AG10803 (cell line): ENCODE data around the gene GPR82.

Source experiments
- DNase-seq: peaks from one replicate; pipeline ENCODE4 v3.0.0; 2010; ENCODE audit warnings: low read depth
- H3K4me3 ChIP-seq: 2 replicates; pipeline ENCODE4 v1.5.1; 2011; ENCODE audit warnings: mild to moderate bottlenecking, low read length, control low read depth
- TF ChIP-seq, protein P1 (sequence below): conservative IDR thresholded peaks from 2 replicates; pipeline ENCODE4 v1.5.1; 2011; ENCODE audit warnings: mild to moderate bottlenecking, low read length, control low read depth, inconsistent platforms

GPR82 gene

DNA sequence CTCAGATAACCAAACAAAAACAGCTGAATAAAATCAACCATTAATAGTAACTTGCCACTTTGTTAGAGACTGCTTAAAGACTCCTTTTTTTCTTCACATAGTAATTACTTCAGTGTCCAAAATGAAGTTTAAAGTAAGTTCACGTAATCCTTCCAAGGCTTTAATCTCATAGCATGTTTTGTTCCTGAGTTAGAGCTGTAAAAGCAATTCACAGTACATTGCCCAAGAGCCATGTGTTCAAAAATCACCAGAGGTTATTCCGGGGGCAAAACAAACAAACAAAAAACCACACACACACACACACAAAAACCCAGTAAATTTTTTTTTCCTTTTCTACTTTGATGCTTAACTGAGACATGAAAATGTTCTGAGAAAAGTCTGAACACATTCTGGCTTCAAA is 6.1 kb downstream of the GPR82 start:
- H3K4me3 ChIP-seq: no peak overlapping the region
- DNase-seq: peak; percentile 40
- TF ChIP-seq, protein P1, sequence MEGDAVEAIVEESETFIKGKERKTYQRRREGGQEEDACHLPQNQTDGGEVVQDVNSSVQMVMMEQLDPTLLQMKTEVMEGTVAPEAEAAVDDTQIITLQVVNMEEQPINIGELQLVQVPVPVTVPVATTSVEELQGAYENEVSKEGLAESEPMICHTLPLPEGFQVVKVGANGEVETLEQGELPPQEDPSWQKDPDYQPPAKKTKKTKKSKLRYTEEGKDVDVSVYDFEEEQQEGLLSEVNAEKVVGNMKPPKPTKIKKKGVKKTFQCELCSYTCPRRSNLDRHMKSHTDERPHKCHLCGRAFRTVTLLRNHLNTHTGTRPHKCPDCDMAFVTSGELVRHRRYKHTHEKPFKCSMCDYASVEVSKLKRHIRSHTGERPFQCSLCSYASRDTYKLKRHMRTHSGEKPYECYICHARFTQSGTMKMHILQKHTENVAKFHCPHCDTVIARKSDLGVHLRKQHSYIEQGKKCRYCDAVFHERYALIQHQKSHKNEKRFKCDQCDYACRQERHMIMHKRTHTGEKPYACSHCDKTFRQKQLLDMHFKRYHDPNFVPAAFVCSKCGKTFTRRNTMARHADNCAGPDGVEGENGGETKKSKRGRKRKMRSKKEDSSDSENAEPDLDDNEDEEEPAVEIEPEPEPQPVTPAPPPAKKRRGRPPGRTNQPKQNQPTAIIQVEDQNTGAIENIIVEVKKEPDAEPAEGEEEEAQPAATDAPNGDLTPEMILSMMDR: no peak

DNA sequence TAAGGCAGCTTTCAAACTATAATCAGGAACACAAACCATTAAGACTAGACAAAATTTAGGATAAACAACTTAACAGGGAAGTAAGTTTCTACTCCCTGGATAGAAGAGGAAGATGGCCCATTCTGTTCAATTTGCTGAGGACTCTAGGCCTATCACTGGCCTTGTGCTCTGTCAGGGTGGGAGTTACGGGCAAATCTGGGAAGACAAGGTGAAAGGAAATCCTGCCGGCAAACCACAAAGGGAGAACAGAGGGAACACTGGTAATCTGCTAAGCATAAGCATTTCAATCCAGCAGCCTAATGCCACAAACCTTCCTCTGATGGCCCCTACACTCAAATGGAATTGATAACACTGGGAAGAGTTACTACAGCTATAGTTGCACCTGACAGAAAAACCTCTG is 8.3 kb downstream of the GPR82 start:
- TF ChIP-seq, protein P1: no peak
- DNase-seq: no peak
- H3K4me3 ChIP-seq: no peak overlapping the region

DNA sequence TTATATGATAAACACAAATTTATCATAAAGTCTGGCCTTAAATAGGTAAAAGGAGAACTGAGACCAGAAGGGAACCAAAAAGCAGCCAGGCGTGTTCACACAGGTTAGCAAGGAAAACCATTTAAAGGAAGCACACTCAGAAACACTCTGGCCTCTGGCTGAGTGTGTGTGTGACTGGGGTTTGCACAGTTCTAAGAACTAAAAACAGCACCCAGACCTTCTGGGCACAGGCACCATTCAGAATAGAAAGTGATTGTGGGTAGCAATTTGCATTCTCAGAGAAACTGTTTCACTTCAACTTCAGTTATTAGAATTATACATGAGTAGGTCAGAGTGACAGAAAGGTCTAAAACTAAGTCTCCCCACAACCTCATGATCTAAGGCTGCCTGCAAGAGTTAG is 10.0 kb downstream of the GPR82 start:
- H3K4me3 ChIP-seq: no peak overlapping the region
- no peak for DNase-seq
- TF ChIP-seq, protein P1: no peak

DNA sequence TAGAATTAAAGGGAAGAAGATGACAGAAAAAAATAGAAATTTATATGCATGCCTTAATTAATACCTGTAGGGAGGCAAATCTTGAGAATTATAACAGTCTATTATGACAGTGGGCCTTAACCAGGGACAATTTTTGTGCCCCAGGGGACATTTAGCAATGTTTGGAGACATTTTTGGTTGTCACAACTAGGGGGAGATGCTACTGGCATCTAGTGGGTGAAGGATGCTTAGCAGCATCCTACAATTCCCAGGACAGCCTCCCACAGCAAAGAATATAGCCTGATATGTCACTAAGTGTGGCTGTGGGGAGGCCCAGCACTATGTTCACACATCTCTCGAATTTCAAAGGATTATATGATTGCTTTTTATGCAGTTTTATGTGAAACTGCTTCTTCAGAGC is 10.5 kb downstream of the GPR82 start:
- H3K4me3 ChIP-seq: no peak overlapping the region
- TF ChIP-seq, protein P1: peak; percentile 49
- DNase-seq: peak; percentile 8

DNA sequence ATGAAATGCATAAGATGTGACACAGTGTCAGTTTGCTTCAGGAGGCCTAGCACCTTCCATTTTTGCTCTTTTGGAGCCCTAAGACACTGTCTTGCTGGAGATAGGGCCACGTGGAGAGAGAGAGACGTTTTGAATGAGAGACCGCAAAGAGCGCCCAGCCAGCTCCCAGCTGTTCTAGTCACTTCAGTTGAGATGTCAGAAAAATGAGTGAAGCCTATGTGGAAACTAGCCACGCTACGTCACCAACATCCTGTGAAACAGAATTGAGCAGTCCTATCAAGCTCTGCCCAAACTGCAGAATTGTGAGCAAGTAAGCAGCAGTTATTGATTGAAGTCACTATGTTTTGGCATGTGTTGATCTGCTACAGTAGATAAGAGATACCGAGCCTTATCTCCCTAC is 13.1 kb downstream of the GPR82 start:
- H3K4me3 ChIP-seq: no peak overlapping the region
- no peak for DNase-seq
- TF ChIP-seq, protein P1: no peak

DNA sequence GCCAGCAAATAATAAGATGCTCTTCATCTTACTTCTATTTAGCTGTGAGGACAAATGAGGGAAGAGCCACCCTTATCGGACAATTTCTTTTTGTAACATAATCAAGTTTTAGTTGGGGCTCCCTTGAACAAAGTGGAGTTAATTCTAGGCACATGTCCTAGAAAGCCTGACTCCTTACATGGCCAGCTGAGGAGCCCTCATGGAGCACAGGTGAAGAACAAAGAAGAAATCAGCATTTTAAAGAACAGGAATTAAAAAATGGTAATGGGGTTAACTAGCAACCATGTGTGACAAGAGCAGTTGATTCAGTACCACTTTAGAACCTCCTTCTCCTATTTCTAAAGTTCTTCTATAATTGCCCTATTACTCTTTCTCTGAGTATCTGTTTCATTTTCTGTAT is 15.9 kb downstream of the GPR82 start:
- TF ChIP-seq, protein P1: no peak

DNA sequence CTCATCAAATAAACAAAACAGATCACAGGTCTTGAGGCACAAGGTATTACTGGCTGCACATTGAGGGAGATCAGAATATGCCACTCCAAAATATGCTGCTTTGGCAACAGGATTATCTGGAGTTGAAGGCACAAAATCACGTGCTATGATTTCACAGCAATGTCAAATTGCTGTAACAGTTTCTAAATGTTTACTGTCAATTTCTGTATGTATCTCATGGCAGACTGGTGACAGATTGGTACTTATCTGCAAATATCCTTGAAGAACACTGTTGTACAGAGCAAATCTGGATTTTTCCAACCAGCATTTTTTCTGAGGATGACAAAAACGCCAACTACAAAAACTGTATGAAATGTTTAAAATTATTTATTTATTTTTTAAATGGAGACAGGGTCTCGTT is 26.7 kb downstream of the GPR82 start:
- H3K4me3 ChIP-seq: no peak overlapping the region
- no peak for DNase-seq
- TF ChIP-seq, protein P1: no peak

More for the DNA sequence above, 15.9 kb downstream of the GPR82 start:
- no peak overlapping the region for H3K4me3 ChIP-seq
- no peak for DNase-seq
